Fibroblast of lung (primary cell): ENCODE results near the gene ASIC1. TPM values are rescaled to one million over a fixed set of nuclear protein-coding genes. Genes with fewer than 3 reads are reported as not detected.
A peak's percentile ranks its signal among the peaks of the same experiment; 100 is the strongest.

ENCODE experiments used
- DNase-seq, 2 donors: peaks; one replicate each; pipeline versions ENCODE4 v3.0.0 to v3.0.0-alpha.2; 2010; ENCODE audit warnings: low read depth in 2 of 2
- H2AFZ ChIP-seq: 2 replicates; pipeline ENCODE4 v1.5.1; 2012; ENCODE audit warnings: low read length, control low read depth, inconsistent platforms
- H3K27ac ChIP-seq: 2 replicates; pipeline ENCODE4 v1.5.1; 2011; ENCODE audit warnings: low read length, control low read depth; ENCODE audit not compliant: insufficient read depth
- H3K27me3 ChIP-seq: 2 replicates; pipeline ENCODE4 v1.5.1; 2011; ENCODE audit warnings: mild to moderate bottlenecking, low read length; ENCODE audit not compliant: control insufficient read depth, insufficient read depth
- H3K36me3 ChIP-seq: 2 replicates; pipeline ENCODE4 v1.5.1; 2011; ENCODE audit warnings: low read length; ENCODE audit not compliant: control insufficient read depth, insufficient read depth
- H3K4me1 ChIP-seq: 2 replicates; pipeline ENCODE4 v1.5.1; 2011; ENCODE audit warnings: low read length; ENCODE audit not compliant: control insufficient read depth, insufficient read depth; ENCODE audit errors: extremely low read depth
- H3K4me2 ChIP-seq: 2 replicates; pipeline ENCODE4 v1.5.1; 2011; ENCODE audit warnings: low read length, control low read depth; ENCODE audit not compliant: insufficient read depth; ENCODE audit errors: extremely low read depth
- H3K4me3 ChIP-seq, 4 experiments: fragments of 200-600 bp in 1 of 4; sonication (generic) in 1 of 4; replicated peaks in 1 of 4; 2 replicates each; pipeline ENCODE4 v1.5.1; 2011 to 2016; ENCODE audit warnings: low read length in 4 of 4, low read depth in 3 of 4, mild to moderate bottlenecking in 3 of 4, control low read depth in 2 of 4, inconsistent platforms in 1 of 4, mixed read lengths in 1 of 4; ENCODE audit not compliant: insufficient read depth in 1 of 4; ENCODE audit errors: control extremely low read depth in 1 of 4
- H3K79me2 ChIP-seq: 2 replicates; pipeline ENCODE4 v1.5.1; 2012; ENCODE audit warnings: mild to moderate bottlenecking, low read length, inconsistent platforms; ENCODE audit not compliant: control insufficient read depth, insufficient read depth
- H3K9ac ChIP-seq: 2 replicates; pipeline ENCODE4 v1.5.1; 2011; ENCODE audit warnings: mild to moderate bottlenecking, low read length, control low read depth; ENCODE audit not compliant: insufficient read depth
- H3K9me3 ChIP-seq: 2 replicates; pipeline ENCODE4 v1.5.1; 2012; ENCODE audit warnings: low read depth, low read length; ENCODE audit not compliant: control insufficient read depth, insufficient read depth
- H4K20me1 ChIP-seq: 2 replicates; pipeline ENCODE4 v1.5.1; 2011; ENCODE audit warnings: low read length; ENCODE audit not compliant: control insufficient read depth, insufficient read depth; ENCODE audit errors: extremely low read depth
- EZH2 ChIP-seq: IDR thresholded peaks from 2 replicates; pipeline ENCODE4 v1.5.1; 2012; ENCODE audit warnings: low read length, control low read depth, mild to moderate bottlenecking; ENCODE audit errors: missing control alignments
- polyA plus RNA-seq, 2 donors: library from polyadenylated mRNA; depleted of rRNA in 1 of 2; stranded (reverse) in 1 of 2; unstranded in 1 of 2; fragments of >200 nt; gene quantifications; 2 replicates each; pipeline ENCODE4 v1.2.1, GENCODE V29; 2011 to 2012; ENCODE audit warnings: missing spikeins in 1 of 2
- total RNA-seq: library from RNA; depleted of rRNA; stranded (reverse); fragments of >200 nt; gene quantifications from 2 replicates; pipeline ENCODE4 v1.2.1, GENCODE V29; 2014
- TF ChIP-seq, protein P1 (sequence below), 2 donors: IDR thresholded peaks in 1 of 2; conservative IDR thresholded peaks in 1 of 2; 1 replicate in 1 of 2; 2 replicates in 1 of 2; pipeline ENCODE4 v1.5.1; 2011 to 2012; ENCODE audit warnings: low read length in 2 of 2, control low read depth in 1 of 2, inconsistent platforms in 1 of 2, low read depth in 1 of 2, mild to moderate bottlenecking in 1 of 2

ASIC1 gene
- total and polyA plus RNA-seq, 2 donors (not counting 1 experiment from before 2014, with no cell fraction given): 1.7 to 3.9 TPM

DNA sequence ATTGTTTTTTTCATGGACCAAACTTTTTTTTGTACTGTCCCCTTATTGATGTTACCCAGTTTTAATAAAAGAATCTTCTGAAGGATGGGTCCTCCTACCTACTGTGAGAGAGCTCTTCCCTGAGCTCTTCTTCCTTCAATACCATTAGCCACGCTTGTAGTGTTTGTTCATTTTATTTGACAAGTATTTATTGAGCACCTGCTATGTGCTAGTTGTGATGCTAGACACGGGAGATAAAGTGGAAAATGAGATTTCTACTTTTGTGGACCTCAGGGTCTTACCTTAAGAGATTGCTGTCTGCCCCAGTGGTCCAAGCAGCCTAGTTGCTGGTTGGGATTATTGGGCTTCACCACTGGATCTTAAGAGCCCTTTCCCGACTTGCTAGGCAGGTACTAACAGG, 43.2 kb downstream of the ASIC1 start:
- H3K27ac ChIP-seq: no peak overlapping the region
- TF ChIP-seq EZH2: no peak
- TF ChIP-seq, protein P1, sequence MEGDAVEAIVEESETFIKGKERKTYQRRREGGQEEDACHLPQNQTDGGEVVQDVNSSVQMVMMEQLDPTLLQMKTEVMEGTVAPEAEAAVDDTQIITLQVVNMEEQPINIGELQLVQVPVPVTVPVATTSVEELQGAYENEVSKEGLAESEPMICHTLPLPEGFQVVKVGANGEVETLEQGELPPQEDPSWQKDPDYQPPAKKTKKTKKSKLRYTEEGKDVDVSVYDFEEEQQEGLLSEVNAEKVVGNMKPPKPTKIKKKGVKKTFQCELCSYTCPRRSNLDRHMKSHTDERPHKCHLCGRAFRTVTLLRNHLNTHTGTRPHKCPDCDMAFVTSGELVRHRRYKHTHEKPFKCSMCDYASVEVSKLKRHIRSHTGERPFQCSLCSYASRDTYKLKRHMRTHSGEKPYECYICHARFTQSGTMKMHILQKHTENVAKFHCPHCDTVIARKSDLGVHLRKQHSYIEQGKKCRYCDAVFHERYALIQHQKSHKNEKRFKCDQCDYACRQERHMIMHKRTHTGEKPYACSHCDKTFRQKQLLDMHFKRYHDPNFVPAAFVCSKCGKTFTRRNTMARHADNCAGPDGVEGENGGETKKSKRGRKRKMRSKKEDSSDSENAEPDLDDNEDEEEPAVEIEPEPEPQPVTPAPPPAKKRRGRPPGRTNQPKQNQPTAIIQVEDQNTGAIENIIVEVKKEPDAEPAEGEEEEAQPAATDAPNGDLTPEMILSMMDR (conservative IDR thresholded peaks at IDR 0.05 in 1 of 2, IDR thresholded peaks at IDR 0.05 in 1 of 2; ENCODE audit: low read depth in 1 of 2, low read length in 2 of 2): no peak
- no peak for DNase-seq
- H3K4me1 ChIP-seq: peaks cover 5% of the 10 kb centered on the region
- H3K27me3 ChIP-seq: no peaks in the 10 kb centered on the region
- peaks cover 20% of the 10 kb centered on the region for H3K36me3 ChIP-seq
- no peaks in the 10 kb centered on the region for H3K79me2 ChIP-seq
- H2AFZ ChIP-seq: no peak overlapping the region
- H3K9me3 ChIP-seq: no peaks in the 10 kb centered on the region
- H3K9ac ChIP-seq: no peak overlapping the region
- no peak overlapping the region for H3K4me3 ChIP-seq
- H4K20me1 ChIP-seq: no peaks in the 10 kb centered on the region
- H3K4me2 ChIP-seq: no peak overlapping the region

DNA sequence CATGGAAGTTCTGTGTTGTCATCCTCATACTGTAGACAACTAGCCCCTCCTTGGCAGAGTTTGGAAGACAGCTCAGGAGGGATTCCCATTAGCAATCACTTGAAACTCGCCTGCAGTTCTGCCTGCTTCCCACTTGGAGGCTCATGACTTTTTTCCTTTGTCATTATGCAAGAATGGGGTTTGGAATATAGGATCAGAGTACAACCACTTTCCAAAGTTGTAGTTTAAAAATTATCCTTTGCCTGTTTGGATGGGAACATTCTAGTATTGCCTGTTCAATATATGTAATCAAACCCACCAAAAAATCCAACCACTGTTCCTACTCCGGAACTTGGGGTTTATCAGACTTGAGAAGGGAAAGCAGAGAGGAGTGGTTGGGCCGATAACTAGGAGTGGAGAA, 44.3 kb downstream of the ASIC1 start:
- TF ChIP-seq, protein P1 (conservative IDR thresholded peaks at IDR 0.05 in 1 of 2, IDR thresholded peaks at IDR 0.05 in 1 of 2; ENCODE audit: low read depth in 1 of 2, low read length in 2 of 2): peak; percentile 55 to 75
- TF ChIP-seq EZH2: no peak
- Histone ChIP-seq H3K9me3 (no peaks in the 10 kb centered on the region), H4K20me1 (no peaks in the 10 kb centered on the region), H3K27ac (no peak overlapping the region), H3K4me1 (peaks cover 5% of the 10 kb centered on the region), H2AFZ (no peak overlapping the region), H3K27me3 (no peaks in the 10 kb centered on the region), H3K9ac (no peak overlapping the region), H3K4me2 (no peak overlapping the region), H3K4me3 (no peak overlapping the region), H3K79me2 (no peaks in the 10 kb centered on the region), H3K36me3 (peaks cover 16% of the 10 kb centered on the region)
- peak; percentile 56 to 60 for DNase-seq

DNA sequence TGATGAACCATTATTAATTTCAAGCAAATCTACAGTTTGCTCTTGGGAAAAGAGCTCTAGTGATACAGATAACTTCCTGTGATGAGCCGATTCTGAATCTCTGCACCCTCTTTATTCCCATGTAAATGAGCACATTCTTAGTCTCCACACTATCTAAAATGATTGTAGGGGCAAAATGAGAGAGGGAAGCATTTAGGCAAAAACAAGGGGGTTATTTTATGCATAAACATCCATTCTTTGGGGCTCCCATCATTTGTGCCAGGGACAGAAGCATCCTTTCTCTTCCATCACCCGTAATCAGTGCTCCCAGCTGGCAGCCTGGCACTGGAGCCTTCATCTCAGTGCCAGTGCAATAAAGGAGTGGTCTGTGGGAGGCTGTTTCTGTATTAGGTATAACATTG, 44.7 kb downstream of the ASIC1 start:
- Histone ChIP-seq H3K9ac (no peak overlapping the region), H4K20me1 (no peaks in the 10 kb centered on the region), H3K79me2 (no peaks in the 10 kb centered on the region), H3K27me3 (peaks cover 2% of the 10 kb centered on the region), H3K4me1 (peaks cover 5% of the 10 kb centered on the region), H3K9me3 (no peaks in the 10 kb centered on the region), H2AFZ (no peak overlapping the region), H3K36me3 (peaks cover 12% of the 10 kb centered on the region), H3K4me3 (no peak overlapping the region), H3K27ac (no peak overlapping the region), H3K4me2 (no peak overlapping the region)
- no peak for TF ChIP-seq EZH2
- TF ChIP-seq, protein P1 (conservative IDR thresholded peaks at IDR 0.05 in 1 of 2, IDR thresholded peaks at IDR 0.05 in 1 of 2; ENCODE audit: low read depth in 1 of 2, low read length in 2 of 2): no peak
- DNase-seq: no peak
